ENCODE results near the gene TBL3.
"Not testable (repeated sequence)": the region's sequence is repeated elsewhere in the genome, so short reads cannot be mapped to it uniquely, and the experiment has no call there.

Gene TBL3

GRCh38 chr16:1971796-1972489, at the start of gene TBL3:
Gene TBL3 (plus strand): TSS chr16:1972053. CDS start chr16:1972165, 112 bp downstream.
- DNase-seq: peak; percentile 90

- no peak for DNase-seq
Observed at GRCh38 chr16:1922357-1922756, 49.5 kb upstream of the TBL3 start.

DNA sequence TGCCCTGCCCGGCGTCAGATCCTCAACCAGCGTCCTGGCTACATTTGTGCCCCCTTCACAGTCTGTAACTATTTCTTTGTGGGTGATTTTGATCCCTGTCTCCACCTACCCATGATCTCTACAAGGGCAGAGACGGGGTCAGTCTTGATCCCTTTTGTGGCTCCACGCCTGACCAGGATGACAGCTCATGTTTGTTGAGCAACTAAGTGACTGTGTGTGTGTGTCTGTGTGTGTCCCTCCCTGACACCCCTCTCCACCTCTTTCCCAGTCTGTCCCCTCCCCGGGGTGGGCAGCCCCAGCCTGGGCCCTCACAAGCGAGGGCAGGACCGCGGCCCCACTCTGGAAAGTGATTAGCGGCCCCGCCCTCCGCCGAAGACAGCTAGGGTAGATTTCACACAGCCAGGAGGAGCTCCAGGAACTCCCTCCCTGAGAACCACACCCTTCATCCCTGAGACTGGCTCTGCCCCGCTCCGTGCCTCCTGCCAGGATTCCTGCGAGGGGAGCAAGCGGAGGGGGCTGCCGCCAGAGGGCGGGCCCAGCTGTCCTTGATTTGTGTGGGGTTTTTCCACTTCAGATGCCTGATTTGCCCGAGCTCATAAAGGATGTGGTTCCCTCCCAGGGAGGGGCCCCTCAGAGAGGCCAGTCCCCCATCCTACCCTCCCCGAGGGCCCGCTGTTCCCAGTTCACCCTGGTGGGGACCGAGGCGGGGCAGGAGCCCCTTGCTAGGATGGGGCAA, 48.4 kb upstream of the TBL3 start:
- DNase-seq: peak; percentile 35

DNA sequence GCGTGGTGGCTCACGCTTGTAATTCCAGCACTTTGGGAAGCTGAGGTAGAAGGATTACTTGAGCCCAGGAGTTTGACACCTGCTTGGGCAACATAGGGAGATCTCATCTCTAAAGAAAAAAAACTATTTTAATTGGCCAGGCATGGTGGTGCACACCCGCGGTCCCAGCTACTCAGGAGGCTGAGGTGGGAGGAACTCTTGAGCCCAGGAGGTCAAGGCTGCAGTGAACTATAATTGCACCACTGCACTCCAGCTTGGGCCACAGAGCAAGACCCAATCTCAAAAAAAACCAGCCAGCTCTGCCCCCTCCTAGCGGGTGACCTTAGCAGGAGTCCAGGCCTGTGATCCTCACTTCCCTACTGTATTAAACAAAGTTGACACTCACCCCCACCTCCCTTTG, 47.8 kb upstream of the TBL3 start:
- DNase-seq: no peak

GRCh38 chr16:1926271-1926670, 45.6 kb upstream of the TBL3 start:
- DNase-seq: no peak

- DNase-seq: peak; percentile 27
Observed at GRCh38 chr16:1929105-1929504, 42.7 kb upstream of the TBL3 start.

DNA sequence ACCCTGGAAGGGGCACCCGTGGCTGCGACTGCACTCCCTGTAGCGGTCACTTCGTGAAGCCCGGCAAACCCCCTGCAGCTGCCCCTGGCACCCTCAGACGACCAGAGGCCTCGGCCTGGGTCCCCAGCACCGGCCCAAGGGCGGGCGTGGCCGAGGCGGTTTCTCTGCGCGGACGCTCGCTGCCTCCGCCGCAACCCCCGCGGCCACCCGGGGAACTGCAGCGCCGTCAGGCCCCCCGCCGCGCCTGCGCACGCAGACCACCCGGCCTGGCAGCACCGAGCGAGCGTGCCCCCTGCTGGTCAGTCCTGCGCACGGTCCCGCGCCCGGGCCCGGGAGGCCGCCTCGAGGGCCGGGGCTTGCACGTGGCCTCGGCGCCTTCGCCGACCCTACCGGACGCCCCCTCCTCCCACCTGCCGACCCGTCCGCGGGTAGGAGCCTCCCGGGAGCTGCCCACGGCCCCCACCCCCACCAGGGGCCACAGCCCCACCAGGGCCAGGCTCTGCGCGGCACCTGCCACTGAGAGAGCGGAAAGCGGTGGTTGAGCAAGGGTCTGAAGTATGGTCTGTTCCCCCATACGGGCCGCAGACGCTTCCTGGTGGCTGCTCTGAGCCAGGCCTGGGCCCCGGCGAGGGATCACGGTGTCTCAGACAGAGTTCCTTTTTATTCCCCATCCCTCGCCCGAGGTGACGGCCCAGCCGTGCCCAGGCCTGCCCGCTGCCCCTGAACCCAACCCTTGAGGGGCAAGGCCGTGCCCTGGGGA, 42.1 kb upstream of the TBL3 start:
- DNase-seq: peak; percentile 76

DNA sequence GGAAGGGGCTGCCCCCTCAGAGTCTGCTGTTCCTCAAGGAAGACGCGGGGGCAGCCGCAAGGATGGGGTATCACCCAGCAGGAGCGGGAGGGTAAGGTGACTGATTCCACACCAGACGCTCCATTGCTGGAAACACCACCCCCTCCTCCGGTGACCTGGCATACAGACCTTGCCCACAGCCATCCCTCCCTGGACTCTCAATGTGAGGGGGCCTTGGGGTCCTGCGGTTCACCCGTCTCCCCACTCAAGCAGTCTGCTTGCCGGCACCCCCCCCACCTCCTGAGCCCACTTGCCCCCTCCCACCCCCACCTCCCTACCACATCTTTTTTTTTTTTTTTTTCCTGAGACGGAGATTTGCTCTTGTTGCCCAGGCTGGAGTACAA, 41.5 kb upstream of the TBL3 start:
- DNase-seq: no peak

- DNase-seq: no peak
Observed at GRCh38 chr16:1932050-1933028, 39.5 kb upstream of the TBL3 start.

- DNase-seq: no peak
Observed at GRCh38 chr16:1933097-1933661, 38.7 kb upstream of the TBL3 start.

GRCh38 chr16:1936945-1937479, 34.8 kb upstream of the TBL3 start:
- no peak for DNase-seq

DNA sequence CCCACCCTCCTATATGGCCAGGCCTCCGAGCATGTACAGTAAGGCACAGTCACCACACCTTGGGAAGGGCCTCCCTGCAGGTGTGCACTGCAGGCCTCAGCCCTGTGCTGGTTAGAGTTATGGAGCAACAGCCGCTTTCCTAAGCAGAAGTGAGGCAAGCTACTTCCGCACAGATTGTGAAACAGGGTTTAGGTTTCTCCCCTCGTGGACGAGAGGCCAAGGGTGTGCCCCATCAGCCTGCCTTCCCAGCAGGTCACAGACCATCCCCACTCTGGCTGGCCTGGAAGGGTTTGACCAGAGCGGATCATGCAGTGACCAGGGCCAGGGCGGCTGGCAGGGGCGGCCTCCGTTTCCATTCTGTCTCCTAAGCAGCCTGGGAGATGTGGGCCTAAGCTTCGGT, 33.5 kb upstream of the TBL3 start:
- DNase-seq: no peak

GRCh38 chr16:1938910-1939309, 32.9 kb upstream of the TBL3 start:
- DNase-seq: no peak

- not testable (repeated sequence) for DNase-seq
Observed at GRCh38 chr16:1939833-1940232, 32.0 kb upstream of the TBL3 start.

DNA sequence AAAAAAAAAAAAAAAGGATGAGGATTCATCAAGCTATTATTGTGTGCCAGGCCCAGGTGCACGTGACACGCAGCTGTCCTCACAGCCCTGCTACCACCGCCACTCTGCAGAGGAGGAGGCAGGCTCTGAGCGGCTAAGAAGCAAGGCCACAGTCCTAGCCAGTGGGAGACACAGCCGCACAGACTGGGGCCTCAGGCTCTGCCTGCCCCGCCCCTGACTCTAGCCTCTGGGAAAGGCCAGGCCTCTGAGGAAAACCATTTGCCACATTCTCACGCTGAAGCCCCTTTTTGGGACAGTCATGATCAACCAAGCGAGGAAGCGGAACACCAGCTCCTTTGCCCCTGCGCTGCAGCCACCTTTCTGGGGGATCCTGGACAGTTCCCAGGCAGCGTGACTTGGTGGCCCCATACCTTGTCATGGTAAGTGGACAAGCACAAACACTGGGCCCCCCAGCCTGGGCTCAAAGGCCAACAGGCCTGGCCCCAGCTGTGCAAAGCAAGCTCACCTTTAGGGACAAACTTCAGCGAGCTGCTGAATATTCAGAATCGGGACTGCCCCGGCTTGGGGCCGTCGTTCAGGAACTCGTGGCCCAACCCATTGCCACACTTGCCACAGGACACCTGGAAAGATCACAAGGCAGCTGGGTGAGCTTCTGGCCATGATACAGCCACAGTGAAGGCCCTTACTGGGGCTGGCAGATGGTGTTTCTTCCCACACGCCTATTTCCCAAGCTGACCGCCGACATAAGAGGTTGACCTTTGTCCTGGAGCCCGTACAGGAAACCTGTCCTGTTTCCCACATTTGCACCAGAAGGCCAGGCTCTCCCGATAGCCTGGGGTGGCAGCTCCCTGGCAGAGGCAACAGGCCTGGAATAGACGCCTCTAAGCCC, 31.3 kb upstream of the TBL3 start:
- no peak for DNase-seq

DNA sequence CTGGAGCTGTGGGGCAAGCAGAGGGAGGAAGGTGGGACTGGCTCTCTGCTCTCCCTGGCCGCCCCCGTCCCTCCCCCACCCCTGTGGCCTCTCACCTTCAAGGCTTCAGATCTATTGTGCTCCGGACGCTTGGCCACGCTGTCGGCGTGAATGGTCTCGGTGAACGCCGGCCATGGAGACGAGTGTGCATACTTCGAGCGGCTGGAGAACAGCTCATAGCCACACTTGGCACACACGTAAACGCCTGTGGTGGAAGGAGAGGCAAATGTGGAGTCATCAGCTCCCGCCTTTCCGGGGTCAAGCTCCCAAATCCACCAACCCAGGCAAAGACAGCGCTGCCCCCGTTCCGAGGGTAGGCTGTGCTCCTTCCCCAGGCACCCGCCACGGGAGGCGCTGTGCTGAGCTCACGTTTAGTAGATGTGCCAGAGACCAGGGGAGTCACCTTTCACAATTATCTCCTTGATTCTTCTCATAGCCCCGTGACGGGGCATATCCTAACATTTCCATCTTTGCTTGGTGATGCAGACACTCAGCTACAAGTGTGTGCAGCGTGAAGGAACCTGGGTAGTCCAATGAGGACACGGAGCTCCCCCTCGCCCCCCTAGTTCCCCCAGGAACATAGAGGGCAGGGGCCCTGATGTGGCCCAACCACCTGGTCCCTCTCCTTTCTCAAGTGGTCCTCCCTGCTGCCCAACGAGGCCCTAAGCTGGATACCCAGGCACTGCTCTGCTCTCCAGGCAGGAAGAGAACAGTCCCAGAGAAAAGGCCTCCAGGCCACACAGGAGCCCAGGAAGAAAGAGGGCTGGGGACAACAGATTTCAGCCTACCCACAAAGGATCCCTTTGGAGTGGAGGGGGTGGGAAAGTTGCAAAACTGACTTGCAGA, 30.4 kb upstream of the TBL3 start:
- no peak for DNase-seq

- no peak for DNase-seq
Observed at GRCh38 chr16:1942047-1942809, 29.6 kb upstream of the TBL3 start.

- peak; percentile 95 for DNase-seq
Observed at GRCh38 chr16:1942810-1943726, 28.8 kb upstream of the TBL3 start, which contains the start of gene MSRB1. Gene MSRB1 (minus strand): TSS chr16:1943199. CDS start chr16:1943156, 43 bp downstream.
